Lung (tissue), 12 donors: Measurements from ENCODE around the gene GET4. TPM values are rescaled to one million over a fixed set of nuclear protein-coding genes. Genes with fewer than 3 reads are reported as not detected.

ENCODE experiments used
- ATAC-seq: fragments of 200-7000 bp; cut with Tn5 transposase; one replicate; pipeline ENCODE4 v1.9.1; 2020; ENCODE audit warnings: moderate number of reproducible peaks; ENCODE audit not compliant: insufficient read depth, low FRiP score
- DNase-seq, 3 donors: peaks; one replicate each; pipeline ENCODE4 v3.0.0-alpha.2; 2013 to 2017
- H3K27ac ChIP-seq, 2 donors: one replicate each; pipeline ENCODE4 v1.5.1; 2013; ENCODE audit warnings: mild to moderate bottlenecking in 2 of 2, moderate library complexity in 2 of 2, control low read depth in 1 of 2, inconsistent platforms in 1 of 2, low read depth in 1 of 2, low read length in 1 of 2
- H3K27me3 ChIP-seq, 3 donors: one replicate each; pipeline ENCODE4 v1.5.1; 2013; ENCODE audit warnings: low read length in 2 of 3; ENCODE audit not compliant: control insufficient read depth in 3 of 3, insufficient read depth in 3 of 3
- H3K36me3 ChIP-seq, 4 donors: one replicate each; pipeline ENCODE4 v1.5.1; 2013; ENCODE audit warnings: low read length in 4 of 4, mild to moderate bottlenecking in 1 of 4, moderate library complexity in 1 of 4; ENCODE audit not compliant: control insufficient read depth in 4 of 4, insufficient read depth in 4 of 4
- H3K4me1 ChIP-seq, 5 donors: one replicate each; pipeline ENCODE4 v1.5.1; 2013; ENCODE audit warnings: low read length in 5 of 5, mild to moderate bottlenecking in 2 of 5, moderate library complexity in 1 of 5; ENCODE audit not compliant: control insufficient read depth in 5 of 5, insufficient read depth in 5 of 5
- H3K4me3 ChIP-seq: one replicate; pipeline ENCODE4 v1.5.1; 2013; ENCODE audit warnings: mild to moderate bottlenecking, control low read depth, moderate library complexity
- H3K9ac ChIP-seq, 2 donors: one replicate each; pipeline ENCODE4 v1.5.1; 2013; ENCODE audit warnings: low read length in 2 of 2, control low read depth in 1 of 2; ENCODE audit not compliant: insufficient read depth in 1 of 2
- H3K9me3 ChIP-seq, 4 donors: one replicate each; pipeline ENCODE4 v1.5.1; 2013; ENCODE audit warnings: low read length in 3 of 4, mild to moderate bottlenecking in 1 of 4, moderate library complexity in 1 of 4; ENCODE audit not compliant: control insufficient read depth in 4 of 4, insufficient read depth in 3 of 4
- WGBS, 2 donors: extraction: QIAGEN DNeasy Blood & Tissue Kit; methylation state at CpG; one replicate each; pipeline ENCODE4 v1.1.7; 2013; 5-methylcytosine and 5-hydroxymethylcytosine counted together
- polyA plus RNA-seq, 2 donors: library from polyadenylated mRNA; stranded (reverse); fragments of 200-250 nt; gene quantifications; one replicate each; pipeline ENCODE4 v1.2.1, GENCODE V29; 2013
- total RNA-seq, 2 donors: library from RNA; depleted of rRNA in 1 of 2; stranded (reverse); fragments of >200 nt in 1 of 2; gene quantifications; one replicate each; pipeline ENCODE4 v1.2.1, GENCODE V29; 2014 to 2021
- TF ChIP-seq, protein P1 (sequence below): IDR thresholded peaks from 2 replicates; pipeline ENCODE4 v1.5.1; 2012; ENCODE audit warnings: mild to moderate bottlenecking; ENCODE audit errors: control extremely low read depth, extremely low read depth
- donor health status: control.
- donor health status: control.
- donor health status: Bipolar disorder and iron deficiency.
- donor health status: healthy.
- donor health status: DM: yes; HTN: yes; CAD: no.

GET4 gene
- total and polyA plus RNA-seq, 4 donors, result 34.1 to 41.8 (median 40.0) TPM

DNA sequence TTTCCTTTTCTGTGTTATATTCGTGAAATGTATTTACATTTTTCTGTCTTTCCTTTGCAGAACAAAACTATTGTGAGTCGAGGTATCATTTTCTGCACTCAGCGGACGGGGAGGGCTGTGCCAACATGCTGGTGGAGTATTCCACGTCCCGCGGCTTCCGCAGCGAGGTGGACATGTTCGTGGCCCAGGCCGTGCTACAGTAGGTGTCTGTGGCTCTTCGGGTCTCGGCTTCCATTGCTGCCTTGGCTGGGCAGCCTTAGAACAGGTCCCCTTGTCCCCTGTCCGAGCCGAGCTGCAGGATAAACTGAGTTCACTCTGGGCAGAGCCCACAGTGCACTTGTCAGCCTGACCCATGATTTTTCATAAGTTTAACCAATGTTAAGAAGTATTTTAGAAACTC lies 14.5 kb downstream of the GET4 start:
- Histone ChIP-seq H3K9ac (no peak overlapping the region), H3K4me3 (no peak overlapping the region), H3K27ac (no peak overlapping the region), H3K36me3 (peaks cover 9 to 82% (median 19%) of the 10 kb centered on the region in 4 donors), H3K4me1 (no peaks in the 10 kb centered on the region), H3K9me3 (peaks cover 0 to 4% (median 0%) of the 10 kb centered on the region in 4 donors), H3K27me3 (no peaks in the 10 kb centered on the region)
- TF ChIP-seq, protein P1, sequence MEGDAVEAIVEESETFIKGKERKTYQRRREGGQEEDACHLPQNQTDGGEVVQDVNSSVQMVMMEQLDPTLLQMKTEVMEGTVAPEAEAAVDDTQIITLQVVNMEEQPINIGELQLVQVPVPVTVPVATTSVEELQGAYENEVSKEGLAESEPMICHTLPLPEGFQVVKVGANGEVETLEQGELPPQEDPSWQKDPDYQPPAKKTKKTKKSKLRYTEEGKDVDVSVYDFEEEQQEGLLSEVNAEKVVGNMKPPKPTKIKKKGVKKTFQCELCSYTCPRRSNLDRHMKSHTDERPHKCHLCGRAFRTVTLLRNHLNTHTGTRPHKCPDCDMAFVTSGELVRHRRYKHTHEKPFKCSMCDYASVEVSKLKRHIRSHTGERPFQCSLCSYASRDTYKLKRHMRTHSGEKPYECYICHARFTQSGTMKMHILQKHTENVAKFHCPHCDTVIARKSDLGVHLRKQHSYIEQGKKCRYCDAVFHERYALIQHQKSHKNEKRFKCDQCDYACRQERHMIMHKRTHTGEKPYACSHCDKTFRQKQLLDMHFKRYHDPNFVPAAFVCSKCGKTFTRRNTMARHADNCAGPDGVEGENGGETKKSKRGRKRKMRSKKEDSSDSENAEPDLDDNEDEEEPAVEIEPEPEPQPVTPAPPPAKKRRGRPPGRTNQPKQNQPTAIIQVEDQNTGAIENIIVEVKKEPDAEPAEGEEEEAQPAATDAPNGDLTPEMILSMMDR, result no peak
- ATAC-seq, result no peak
- no peak for DNase-seq
- WGBS, 2 donors, result 95 to 97% methylated on average over 15 of the region's 15 CpGs

GRCh38 chr7:891291-891690 lies 14.9 kb downstream of the GET4 start:
- TF ChIP-seq, protein P1, result no peak
- DNase-seq (no peak), ATAC-seq (no peak)
- no peak overlapping the region for H3K4me3 ChIP-seq
- no peaks in the 10 kb centered on the region for H3K27me3 ChIP-seq
- H3K36me3 ChIP-seq, result peaks cover 9 to 85% (median 19%) of the 10 kb centered on the region in 4 donors
- no peaks in the 10 kb centered on the region for H3K4me1 ChIP-seq
- no peak overlapping the region for H3K9ac ChIP-seq
- WGBS, 2 donors, result 97% methylated on average over 29 of the region's 29 CpGs
- peaks cover 0 to 5% (median 0%) of the 10 kb centered on the region in 4 donors for H3K9me3 ChIP-seq
- no peak overlapping the region for H3K27ac ChIP-seq

- DNase-seq (no peak), ATAC-seq (no peak)
- Histone ChIP-seq H3K27me3 (no peaks in the 10 kb centered on the region), H3K36me3 (peaks cover 9 to 86% (median 21%) of the 10 kb centered on the region in 4 donors), H3K4me1 (no peaks in the 10 kb centered on the region), H3K9ac (no peak overlapping the region), H3K27ac (no peak overlapping the region), H3K9me3 (peaks cover 0 to 5% (median 0%) of the 10 kb centered on the region in 4 donors), H3K4me3 (no peak overlapping the region)
- TF ChIP-seq, protein P1, result no peak
- WGBS, 2 donors, result 96 to 97% methylated on average over 20 of the region's 20 CpGs
These were observed 15.5 kb downstream of the GET4 start for GRCh38 chr7:891805-892204.
